Ascending aorta (tissue), 2 donors: ENCODE results near the gene PAQR5. TPM values are rescaled to one million over a fixed set of nuclear protein-coding genes. Genes with fewer than 3 reads are reported as not detected.
A peak's percentile ranks its signal among the peaks of the same experiment; 100 is the strongest.

Source experiments
- DNase-seq, 2 donors: peaks; one replicate each; pipeline ENCODE4 v3.0.0-alpha.2; 2019; ENCODE audit warnings: low spot score in 2 of 2
- H3K27ac ChIP-seq, 2 donors: fragments of 200-600 bp; sonication (generic); one replicate each; pipeline ENCODE4 v1.5.1; 2016 to 2017; ENCODE audit warnings: mild to moderate bottlenecking in 1 of 2
- H3K27me3 ChIP-seq: fragments of 200-600 bp; sonication (generic); one replicate; pipeline ENCODE4 v1.5.1; 2017
- H3K36me3 ChIP-seq, 2 donors: fragments of 200-600 bp; sonication (generic); one replicate each; pipeline ENCODE4 v1.5.1; 2016
- H3K4me1 ChIP-seq, 2 donors: fragments of 200-600 bp; sonication (generic); one replicate each; pipeline ENCODE4 v1.5.1; 2016 to 2017; ENCODE audit warnings: mild to moderate bottlenecking in 1 of 2
- H3K4me3 ChIP-seq, 2 donors: fragments of 200-600 bp; sonication (generic); one replicate each; pipeline ENCODE4 v1.5.1; 2016 to 2017; ENCODE audit warnings: mild to moderate bottlenecking in 1 of 2
- H3K9me3 ChIP-seq, 2 donors: fragments of 200-600 bp; sonication (generic); one replicate each; pipeline ENCODE4 v1.5.1; 2016
- CTCF ChIP-seq, 3 experiments: fragments of 200-600 bp in 2 of 3; fragments of 450-650 bp in 1 of 3; sonication (generic) in 2 of 3; IDR thresholded peaks; one replicate each; pipeline ENCODE4 v1.5.1; 2016 to 2019; ENCODE audit warnings: antibody characterized with exemption in 3 of 3, mild to moderate bottlenecking in 1 of 3, moderate library complexity in 1 of 3
- intact Hi-C: fragments of 100-400 bp; cut with DNase I; formaldehyde crosslinking; loops from one replicate; pipeline ENCODE4 v1.15.1; 2023
- total RNA-seq: library from RNA; depleted of rRNA; stranded (reverse); fragments of >200 nt; gene quantifications from one replicate; pipeline ENCODE4 v1.1.0, GENCODE V29; 2016

Gene PAQR5
- total RNA-seq, 1 donor from 2014 or later: 1.1 TPM

- Histone ChIP-seq H3K27me3 (no peaks in the 10 kb centered on the region), H3K27ac (peak overlapping the region; percentile 79 to 97), H3K36me3 (no peaks in the 10 kb centered on the region), H3K4me1 (peaks cover 0 to 22% of the 10 kb centered on the region in 2 donors), H3K9me3 (no peaks in the 10 kb centered on the region), H3K4me3 (peak overlapping the region; percentile 91 to 97)
- DNase-seq: peak in 1 of 2 donors; percentile 85
- no peak for TF ChIP-seq CTCF (IDR thresholded peaks at IDR 0.05)
- intact Hi-C loops: loop anchor here (1.0 to 2.0 kb wide), 3 partner anchors 38 to 254 kb away; partner anchors contain the start of genes GLCE and RPLP1
These were observed 116.0 kb downstream of the PAQR5 start for GRCh38 chr15:69414701-69415167.

- peak overlapping the region; percentile 79 to 97 for H3K27ac ChIP-seq
- peaks cover 0 to 21% of the 10 kb centered on the region in 2 donors for H3K4me1 ChIP-seq
- no peak for DNase-seq
- H3K36me3 ChIP-seq: no peaks in the 10 kb centered on the region
- intact Hi-C loops: loop anchor here (2.0 kb wide), 2 partner anchors 47 to 255 kb away; partner anchors contain the start of gene GLCE
- no peak for TF ChIP-seq CTCF (IDR thresholded peaks at IDR 0.05)
- peak overlapping the region; percentile 91 to 97 for H3K4me3 ChIP-seq
- H3K9me3 ChIP-seq: no peaks in the 10 kb centered on the region
- no peaks in the 10 kb centered on the region for H3K27me3 ChIP-seq
These were observed 116.7 kb downstream of the PAQR5 start for GRCh38 chr15:69415381-69415780.

- no peak for DNase-seq
- TF ChIP-seq CTCF (IDR thresholded peaks at IDR 0.05): no peak
- no peaks in the 10 kb centered on the region for H3K9me3 ChIP-seq
- no peaks in the 10 kb centered on the region for H3K36me3 ChIP-seq
- no peak overlapping the region for H3K4me3 ChIP-seq
- peaks cover 0 to 19% of the 10 kb centered on the region in 2 donors for H3K4me1 ChIP-seq
- H3K27ac ChIP-seq: no peak overlapping the region
- intact Hi-C loops: no loop called here
- no peaks in the 10 kb centered on the region for H3K27me3 ChIP-seq
These were observed 118.9 kb downstream of the PAQR5 start for GRCh38 chr15:69417581-69417980.

GRCh38 chr15:69421498-69421897 is 122.8 kb downstream of the PAQR5 start:
- H3K27me3 ChIP-seq: no peaks in the 10 kb centered on the region
- H3K4me1 ChIP-seq: peaks cover 0 to 7% of the 10 kb centered on the region in 2 donors
- no peaks in the 10 kb centered on the region for H3K9me3 ChIP-seq
- TF ChIP-seq CTCF (IDR thresholded peaks at IDR 0.05): no peak
- intact Hi-C loops: no loop called here
- no peak for DNase-seq
- H3K27ac ChIP-seq: no peak overlapping the region
- H3K4me3 ChIP-seq: no peak overlapping the region
- H3K36me3 ChIP-seq: peaks cover 0 to 2% of the 10 kb centered on the region in 2 donors

- no peak overlapping the region for H3K4me3 ChIP-seq
- H3K9me3 ChIP-seq: no peaks in the 10 kb centered on the region
- no peak overlapping the region for H3K27ac ChIP-seq
- H3K36me3 ChIP-seq: peaks cover 0 to 3% of the 10 kb centered on the region in 2 donors
- no peaks in the 10 kb centered on the region for H3K27me3 ChIP-seq
- H3K4me1 ChIP-seq: peaks cover 0 to 5% of the 10 kb centered on the region in 2 donors
- intact Hi-C loops: no loop called here
- no peak for DNase-seq
- no peak for TF ChIP-seq CTCF (IDR thresholded peaks at IDR 0.05)
These were observed 123.7 kb downstream of the PAQR5 start for GRCh38 chr15:69422336-69422895.
